ENCODE measurements around the gene LIME1. TPM values are rescaled to one million over a fixed set of nuclear protein-coding genes. Genes with fewer than 3 reads are reported as not detected.

The LIME1 gene
- total RNA-seq (1 to 10 TPM; 2.6 to 6.0 (median 3.1) TPM), polyA plus RNA-seq (10 to 100 TPM; 44.6 to 46.6 TPM)

- H3K9me3 ChIP-seq: no peaks in the 10 kb centered on the region
- no peaks in the 10 kb centered on the region for H3K27me3 ChIP-seq
- no peak within 1 kb of the TSS for H3K27ac ChIP-seq
- H3K36me3 ChIP-seq: peaks cover 0 to 16% (median 0%) of the 10 kb centered on the region in 3 donors
- FAIRE-seq (no peak), DNase-seq (peak in 3 of 6 donors; percentile 43 to 80 (median 62)), ATAC-seq (no peak)
- intact Hi-C loops (cut with DNase I): no loop called here
- 89 to 91% methylated on average over 30 to 31 of the region's 31 CpGs for WGBS, 2 donors
- H3K4me1 ChIP-seq: peaks cover 11 to 17% (median 13%) of the 10 kb centered on the region in 3 donors
- peak within 1 kb of the TSS in 2 of 4 donors; percentile 58 to 63 for H3K4me3 ChIP-seq
- no peak for TF ChIP-seq CTCF (IDR thresholded peaks at IDR 0.05)
These were observed at the start of gene LIME1 for GRCh38 chr20:63735859-63736718. Gene LIME1, plus strand, starts transcription at chr20:63736664. Its CDS starts 886 bp downstream, at chr20:63737550.

GRCh38 chr20:63687419-63688178 is 48.9 kb upstream of the LIME1 start:
- Histone ChIP-seq H3K4me1 (peaks cover 0 to under 1% (median 0%) of the 10 kb centered on the region in 3 donors), H3K27me3 (no peaks in the 10 kb centered on the region), H3K4me3 (no peak overlapping the region), H3K9me3 (no peaks in the 10 kb centered on the region), H3K36me3 (no peaks in the 10 kb centered on the region), H3K27ac (peak overlapping the region; percentile 39 to 83 (median 60))
- no peak for FAIRE-seq
- DNase-seq: peak in 4 of 6 donors; percentile 17 to 82 (median 43)
- 85 to 91% methylated on average over 29 of the region's 29 CpGs for WGBS, 2 donors
- intact Hi-C loops (cut with DNase I): no loop called here
- ATAC-seq: no peak
- no peak for TF ChIP-seq CTCF (IDR thresholded peaks at IDR 0.05)

- Histone ChIP-seq H3K4me1 (no peaks in the 10 kb centered on the region), H3K4me3 (no peak overlapping the region), H3K27ac (peak overlapping the region in 1 of 4 donors; percentile 61), H3K36me3 (no peaks in the 10 kb centered on the region), H3K27me3 (no peaks in the 10 kb centered on the region), H3K9me3 (no peaks in the 10 kb centered on the region)
- FAIRE-seq (no peak), DNase-seq (peak in 3 of 6 donors; percentile 23 to 71 (median 30)), ATAC-seq (no peak)
- intact Hi-C loops (cut with DNase I): no loop called here
- TF ChIP-seq CTCF (IDR thresholded peaks at IDR 0.05): no peak
- WGBS, 2 donors: 83 to 89% methylated on average over 31 of the region's 31 CpGs
These were observed 48.0 kb upstream of the LIME1 start for GRCh38 chr20:63688228-63689045.

GRCh38 chr20:63689046-63690002 is 47.1 kb upstream of the LIME1 start:
- H3K4me1 ChIP-seq: no peaks in the 10 kb centered on the region
- intact Hi-C loops (cut with DNase I): no loop called here
- no peak for ATAC-seq
- no peak for FAIRE-seq
- TF ChIP-seq CTCF (IDR thresholded peaks at IDR 0.05): no peak
- 90% methylated on average over 36 to 44 of the region's 44 CpGs for WGBS, 2 donors
- H3K27me3 ChIP-seq: no peaks in the 10 kb centered on the region
- DNase-seq: peak in 2 of 6 donors; percentile 33 to 79
- no peak overlapping the region for H3K27ac ChIP-seq
- no peaks in the 10 kb centered on the region for H3K36me3 ChIP-seq
- H3K4me3 ChIP-seq: no peak overlapping the region
- no peaks in the 10 kb centered on the region for H3K9me3 ChIP-seq
